ENCODE measurements around the gene GLRA2. TPM values are rescaled to one million over a fixed set of nuclear protein-coding genes. Genes with fewer than 3 reads are reported as not detected.

The GLRA2 gene
- total and polyA plus RNA-seq, 2 donors (not counting 1 experiment from before 2014, with no cell fraction given), result not detected

GRCh38 chrX:14618177-14618965 lies 89.0 kb downstream of the GLRA2 start:
- TF ChIP-seq EZH2 (IDR thresholded peaks at IDR 0.05; ENCODE audit: borderline replicate concordance, insufficient read depth, low read depth, low read length, poor library complexity, severe bottlenecking) (no peak), CTCF (IDR thresholded peaks at IDR 0.05) (no peak)
- DNase-seq (no peak), ATAC-seq (ENCODE audit: low read depth) (no peak)
- Histone ChIP-seq H3K79me2 (ENCODE audit: control insufficient read depth, insufficient read depth, low read length) (no peaks in the 10 kb centered on the region), H3K27me3 (replicated peaks in 1 of 4; ENCODE audit: control extremely low read depth in 1 of 4, control insufficient read depth in 3 of 4, insufficient read depth in 4 of 4, low read length in 3 of 4) (no peaks in the 10 kb centered on the region), H3K27ac (ENCODE audit: low read length in 2 of 2) (no peak overlapping the region), H3K9me3 (ENCODE audit: control extremely low read depth in 1 of 3, control insufficient read depth in 2 of 3, insufficient read depth in 1 of 3, low read length in 2 of 3) (no peaks in the 10 kb centered on the region), H3K36me3 (replicated peaks in 1 of 2; ENCODE audit: control extremely low read depth in 1 of 2, control insufficient read depth in 1 of 2, extremely low read depth in 1 of 2, insufficient read depth in 2 of 2, low read length in 1 of 2) (no peaks in the 10 kb centered on the region), H3K4me2 (replicated peaks; ENCODE audit: low read depth, low read length, poor library complexity, severe bottlenecking) (no peak overlapping the region), H3K9ac (ENCODE audit: low read length) (no peak overlapping the region), H3K4me3 (ENCODE audit: control extremely low read depth in 1 of 5, extremely low read depth in 1 of 5, insufficient read depth in 1 of 5, low read depth in 2 of 5, low read length in 4 of 5) (no peak overlapping the region), H2AFZ (ENCODE audit: insufficient read depth, low read depth, low read length, poor library complexity, severe bottlenecking) (no peak overlapping the region), H4K20me1 (ENCODE audit: control insufficient read depth, insufficient read depth, low read length, poor library complexity, severe bottlenecking) (no peaks in the 10 kb centered on the region), H3K4me1 (ENCODE audit: control insufficient read depth in 2 of 2, insufficient read depth in 2 of 2, low read length in 2 of 2) (no peaks in the 10 kb centered on the region)
- Mint-ChIP-seq H3K27me3 (no peaks in the 10 kb centered on the region), H3K9me3 (ENCODE audit: insufficient read depth) (no peaks in the 10 kb centered on the region), H3K27ac (no peak overlapping the region), H3K4me3 (no peak overlapping the region), H3K4me1 (no peaks in the 10 kb centered on the region)
- intact Hi-C loops (cut with micrococcal nuclease), result no loop called here
- no CpG with 5 or more reads among the region's 5 CpGs for WGBS (ENCODE audit: insufficient coverage)
- ChIA-PET POLR2A (no interaction called here), CTCF (no interaction called here)

GRCh38 chrX:14630733-14631132 lies 101.4 kb downstream of the GLRA2 start:
- Histone ChIP-seq H3K9me3 (ENCODE audit: control extremely low read depth in 1 of 3, control insufficient read depth in 2 of 3, insufficient read depth in 1 of 3, low read length in 2 of 3) (no peaks in the 10 kb centered on the region), H3K9ac (ENCODE audit: low read length) (no peak overlapping the region), H3K4me3 (ENCODE audit: control extremely low read depth in 1 of 5, extremely low read depth in 1 of 5, insufficient read depth in 1 of 5, low read depth in 2 of 5, low read length in 4 of 5) (no peak overlapping the region), H3K4me2 (replicated peaks; ENCODE audit: low read depth, low read length, poor library complexity, severe bottlenecking) (no peak overlapping the region), H3K27me3 (replicated peaks in 1 of 4; ENCODE audit: control extremely low read depth in 1 of 4, control insufficient read depth in 3 of 4, insufficient read depth in 4 of 4, low read length in 3 of 4) (no peaks in the 10 kb centered on the region), H3K27ac (ENCODE audit: low read length in 2 of 2) (no peak overlapping the region), H3K79me2 (ENCODE audit: control insufficient read depth, insufficient read depth, low read length) (no peaks in the 10 kb centered on the region), H4K20me1 (ENCODE audit: control insufficient read depth, insufficient read depth, low read length, poor library complexity, severe bottlenecking) (no peaks in the 10 kb centered on the region), H3K4me1 (ENCODE audit: control insufficient read depth in 2 of 2, insufficient read depth in 2 of 2, low read length in 2 of 2) (no peaks in the 10 kb centered on the region), H2AFZ (ENCODE audit: insufficient read depth, low read depth, low read length, poor library complexity, severe bottlenecking) (no peak overlapping the region), H3K36me3 (replicated peaks in 1 of 2; ENCODE audit: control extremely low read depth in 1 of 2, control insufficient read depth in 1 of 2, extremely low read depth in 1 of 2, insufficient read depth in 2 of 2, low read length in 1 of 2) (no peaks in the 10 kb centered on the region)
- ChIA-PET CTCF (no interaction called here), POLR2A (no interaction called here)
- DNase-seq, result no peak
- WGBS (ENCODE audit: insufficient coverage), result no CpG with 5 or more reads among the region's 3 CpGs
- TF ChIP-seq CTCF (IDR thresholded peaks at IDR 0.05) (no peak), EZH2 (IDR thresholded peaks at IDR 0.05; ENCODE audit: borderline replicate concordance, insufficient read depth, low read depth, low read length, poor library complexity, severe bottlenecking) (no peak)
- peaks cover 2% of the 10 kb centered on the region for H3K4me1 Mint-ChIP-seq
- no peaks in the 10 kb centered on the region for H3K27me3 Mint-ChIP-seq
- ATAC-seq (ENCODE audit: low read depth), result no peak
- H3K27ac Mint-ChIP-seq, result no peak overlapping the region
- H3K4me3 Mint-ChIP-seq, result no peak overlapping the region
- intact Hi-C loops (cut with micrococcal nuclease), result no loop called here
- no peaks in the 10 kb centered on the region for H3K9me3 Mint-ChIP-seq (ENCODE audit: insufficient read depth)
